Thyroid gland (tissue), 4 donors: ENCODE data around the gene RIMBP2. TPM values are rescaled to one million over a fixed set of nuclear protein-coding genes. Genes with fewer than 3 reads are reported as not detected.

ENCODE experiments used
- DNase-seq, 2 donors: peaks; one replicate each; pipeline ENCODE4 v3.0.0-alpha.2; 2019
- H3K27ac ChIP-seq, 3 donors: fragments of 200-600 bp; sonication (generic); 1 replicate in 2 of 3; 2 replicates in 1 of 3; pipeline ENCODE4 v1.5.1; 2016 to 2019; ENCODE audit warnings: mild to moderate bottlenecking in 1 of 3, moderate library complexity in 1 of 3
- H3K27me3 ChIP-seq: fragments of 200-600 bp; sonication (generic); one replicate; pipeline ENCODE4 v1.5.1; 2019
- H3K36me3 ChIP-seq, 2 donors: fragments of 200-600 bp; sonication (generic); one replicate each; pipeline ENCODE4 v1.5.1; 2016 to 2019
- H3K4me1 ChIP-seq, 2 donors: fragments of 200-600 bp; sonication (generic); one replicate each; pipeline ENCODE4 v1.5.1; 2017 to 2019
- H3K4me3 ChIP-seq, 3 donors: fragments of 200-600 bp; sonication (generic); replicated peaks in 1 of 3; 1 replicate in 2 of 3; 2 replicates in 1 of 3; pipeline ENCODE4 v1.5.1; 2016; ENCODE audit warnings: mild to moderate bottlenecking in 1 of 3
- H3K9me3 ChIP-seq: fragments of 200-600 bp; sonication (generic); one replicate; pipeline ENCODE4 v1.5.1; 2017
- CTCF ChIP-seq, 6 experiments: fragments of 200-600 bp in 3 of 6; fragments of 450-650 bp in 3 of 6; sonication (generic) in 3 of 6; IDR thresholded peaks; one replicate each; pipeline ENCODE4 v1.5.1; 2016 to 2019; ENCODE audit warnings: antibody characterized with exemption in 6 of 6, mild to moderate bottlenecking in 2 of 6, inconsistent platforms in 1 of 6, moderate library complexity in 1 of 6
- POLR2A ChIP-seq, 2 donors: fragments of 450-650 bp; IDR thresholded peaks; one replicate each; pipeline ENCODE4 v1.6.1; 2017; ENCODE audit warnings: antibody characterized with exemption in 2 of 2, mild to moderate bottlenecking in 2 of 2, moderate library complexity in 1 of 2
- WGBS, 2 donors: methylation state at CpG; one replicate each; pipeline ENCODE4 v1.1.5; 2017; 5-methylcytosine and 5-hydroxymethylcytosine counted together
- intact Hi-C: fragments of 100-400 bp; cut with DNase I; formaldehyde crosslinking; loops from one replicate; pipeline ENCODE4 v1.15.1; 2023
- total RNA-seq, 4 donors: library from RNA; depleted of rRNA; stranded (reverse); fragments of >200 nt; gene quantifications; one replicate each; pipeline ENCODE4 v1.2.3, GENCODE V29; 2016

Gene RIMBP2
- total RNA-seq, 4 donors from 2014 or later = 0.11 to 2.2 (median 0.63) TPM

GRCh38 chr12:130603396-130603965 is 112.6 kb downstream of the RIMBP2 start:
- TF ChIP-seq CTCF (IDR thresholded peaks at IDR 0.05) (no peak), POLR2A (IDR thresholded peaks at IDR 0.05) (no peak)
- 80 to 92% methylated on average over 8 of the region's 8 CpGs for WGBS, 2 donors
- DNase-seq = no peak
- Histone ChIP-seq H3K4me1 (no peaks in the 10 kb centered on the region), H3K27me3 (no peaks in the 10 kb centered on the region), H3K9me3 (no peaks in the 10 kb centered on the region), H3K4me3 (no peak overlapping the region), H3K36me3 (no peaks in the 10 kb centered on the region), H3K27ac (no peak overlapping the region)
- intact Hi-C loops = no loop called here

- H3K36me3 ChIP-seq = no peaks in the 10 kb centered on the region
- TF ChIP-seq CTCF (IDR thresholded peaks at IDR 0.05) (no peak), POLR2A (IDR thresholded peaks at IDR 0.05) (no peak)
- no peaks in the 10 kb centered on the region for H3K9me3 ChIP-seq
- no peak overlapping the region for H3K27ac ChIP-seq
- intact Hi-C loops = no loop called here
- H3K4me1 ChIP-seq = no peaks in the 10 kb centered on the region
- DNase-seq = no peak
- WGBS, 2 donors = 90 to 94% methylated on average over 8 of the region's 8 CpGs
- H3K4me3 ChIP-seq = no peak overlapping the region
- no peaks in the 10 kb centered on the region for H3K27me3 ChIP-seq
Observed at GRCh38 chr12:130602251-130602650, 113.8 kb downstream of the RIMBP2 start.

DNA sequence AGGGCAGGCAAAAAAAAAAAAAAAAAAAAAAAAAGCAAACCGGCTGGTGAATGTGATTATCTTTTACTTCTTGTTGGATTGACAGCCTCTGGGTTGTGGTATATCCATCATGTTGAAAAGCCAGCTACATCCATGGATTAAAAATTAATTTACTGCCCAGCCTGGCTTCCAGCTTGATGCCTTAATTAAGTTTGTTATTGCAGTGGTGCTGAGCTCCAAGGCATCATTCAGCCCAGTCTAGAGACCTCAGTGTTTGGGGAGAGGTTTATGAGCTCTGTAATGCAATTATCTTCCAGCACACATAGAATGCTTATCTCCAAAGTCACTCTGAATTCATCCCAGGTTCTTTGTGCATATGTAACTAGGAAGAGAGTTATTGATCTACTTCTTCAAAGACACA is 114.8 kb downstream of the RIMBP2 start:
- no peak overlapping the region for H3K4me3 ChIP-seq
- TF ChIP-seq POLR2A (IDR thresholded peaks at IDR 0.05) (no peak), CTCF (IDR thresholded peaks at IDR 0.05) (no peak)
- H3K27me3 ChIP-seq = no peaks in the 10 kb centered on the region
- intact Hi-C loops = no loop called here
- no peaks in the 10 kb centered on the region for H3K4me1 ChIP-seq
- H3K27ac ChIP-seq = no peak overlapping the region
- WGBS, 2 donors = 68 to 82% methylated on average over 1 of the region's 1 CpG
- no peaks in the 10 kb centered on the region for H3K36me3 ChIP-seq
- H3K9me3 ChIP-seq = no peaks in the 10 kb centered on the region
- no peak for DNase-seq

- no peak overlapping the region for H3K27ac ChIP-seq
- H3K4me1 ChIP-seq = no peaks in the 10 kb centered on the region
- WGBS, 2 donors = 79 to 80% methylated on average over 9 of the region's 9 CpGs
- H3K36me3 ChIP-seq = no peaks in the 10 kb centered on the region
- no peak for DNase-seq
- intact Hi-C loops = no loop called here
- H3K9me3 ChIP-seq = no peaks in the 10 kb centered on the region
- TF ChIP-seq POLR2A (IDR thresholded peaks at IDR 0.05) (no peak), CTCF (IDR thresholded peaks at IDR 0.05) (no peak)
- H3K4me3 ChIP-seq = no peak overlapping the region
- no peaks in the 10 kb centered on the region for H3K27me3 ChIP-seq
Observed at GRCh38 chr12:130596241-130596640, 119.9 kb downstream of the RIMBP2 start.

DNA sequence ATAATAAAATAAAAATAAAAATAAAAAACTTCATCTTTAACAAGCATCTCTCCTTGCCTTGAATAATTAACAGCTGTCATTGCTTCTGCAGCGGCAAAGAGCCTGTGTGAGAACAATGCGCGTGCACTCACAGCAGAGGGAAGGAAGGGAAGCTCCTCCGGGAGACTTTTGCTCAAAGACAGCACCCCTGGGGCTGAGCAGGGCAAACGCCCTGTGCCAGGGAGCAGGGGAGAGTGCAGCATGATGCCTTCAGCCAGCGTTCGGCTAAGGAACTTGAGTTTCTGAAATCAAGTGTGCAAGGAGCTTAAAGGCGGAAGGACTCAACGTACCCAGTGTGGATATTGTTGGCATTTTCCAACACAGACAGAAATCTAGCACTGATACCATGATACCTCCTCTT is 120.5 kb downstream of the RIMBP2 start:
- TF ChIP-seq POLR2A (IDR thresholded peaks at IDR 0.05) = no peak
- TF ChIP-seq CTCF (IDR thresholded peaks at IDR 0.05) = no peak
- no peak for DNase-seq
- Histone ChIP-seq H3K9me3 (no peaks in the 10 kb centered on the region), H3K27ac (no peak overlapping the region), H3K27me3 (no peaks in the 10 kb centered on the region), H3K36me3 (no peaks in the 10 kb centered on the region), H3K4me3 (no peak overlapping the region), H3K4me1 (no peaks in the 10 kb centered on the region)
- intact Hi-C loops = no loop called here
- 82 to 84% methylated on average over 9 of the region's 9 CpGs for WGBS, 2 donors
